ENCODE data around the gene SREBF2.

The SREBF2 gene

DNA sequence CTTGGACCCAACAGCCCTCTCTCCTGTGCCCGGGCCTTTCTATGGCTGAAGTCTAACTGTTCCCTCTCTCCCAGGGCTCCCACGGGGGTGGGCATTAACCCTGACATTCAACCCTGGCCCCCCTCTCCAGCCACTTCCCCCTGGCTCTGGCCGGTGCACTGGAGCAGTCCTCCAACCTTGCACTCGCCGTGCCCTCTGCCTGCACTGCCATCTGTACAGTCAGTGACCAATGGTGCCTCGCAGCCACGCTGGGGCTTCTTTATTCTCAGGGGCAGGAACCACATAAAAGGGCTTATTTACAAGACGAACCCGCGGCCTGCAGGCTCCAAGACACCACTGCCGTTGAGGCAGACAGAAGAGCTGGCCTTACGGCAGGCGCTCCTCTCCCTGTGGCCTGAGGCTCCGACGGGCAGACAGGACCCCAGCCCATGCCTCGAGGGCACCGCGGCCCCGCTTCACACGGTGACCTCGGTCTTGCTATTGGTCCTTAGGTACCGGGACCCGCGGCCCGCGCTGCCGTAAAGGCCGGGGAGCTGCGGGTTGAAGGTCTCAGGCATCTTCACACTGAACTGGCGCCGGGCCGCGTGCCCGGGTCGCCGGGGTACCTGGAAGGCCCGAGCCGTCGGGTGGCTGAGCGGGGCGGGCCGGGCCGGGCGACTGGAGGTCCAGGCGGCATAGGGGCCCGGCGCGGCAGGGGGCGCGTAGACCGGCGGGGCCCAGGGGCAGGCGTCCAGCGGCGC is 76.6 kb downstream of the SREBF2 start:
- DNase-seq = no peak

DNA sequence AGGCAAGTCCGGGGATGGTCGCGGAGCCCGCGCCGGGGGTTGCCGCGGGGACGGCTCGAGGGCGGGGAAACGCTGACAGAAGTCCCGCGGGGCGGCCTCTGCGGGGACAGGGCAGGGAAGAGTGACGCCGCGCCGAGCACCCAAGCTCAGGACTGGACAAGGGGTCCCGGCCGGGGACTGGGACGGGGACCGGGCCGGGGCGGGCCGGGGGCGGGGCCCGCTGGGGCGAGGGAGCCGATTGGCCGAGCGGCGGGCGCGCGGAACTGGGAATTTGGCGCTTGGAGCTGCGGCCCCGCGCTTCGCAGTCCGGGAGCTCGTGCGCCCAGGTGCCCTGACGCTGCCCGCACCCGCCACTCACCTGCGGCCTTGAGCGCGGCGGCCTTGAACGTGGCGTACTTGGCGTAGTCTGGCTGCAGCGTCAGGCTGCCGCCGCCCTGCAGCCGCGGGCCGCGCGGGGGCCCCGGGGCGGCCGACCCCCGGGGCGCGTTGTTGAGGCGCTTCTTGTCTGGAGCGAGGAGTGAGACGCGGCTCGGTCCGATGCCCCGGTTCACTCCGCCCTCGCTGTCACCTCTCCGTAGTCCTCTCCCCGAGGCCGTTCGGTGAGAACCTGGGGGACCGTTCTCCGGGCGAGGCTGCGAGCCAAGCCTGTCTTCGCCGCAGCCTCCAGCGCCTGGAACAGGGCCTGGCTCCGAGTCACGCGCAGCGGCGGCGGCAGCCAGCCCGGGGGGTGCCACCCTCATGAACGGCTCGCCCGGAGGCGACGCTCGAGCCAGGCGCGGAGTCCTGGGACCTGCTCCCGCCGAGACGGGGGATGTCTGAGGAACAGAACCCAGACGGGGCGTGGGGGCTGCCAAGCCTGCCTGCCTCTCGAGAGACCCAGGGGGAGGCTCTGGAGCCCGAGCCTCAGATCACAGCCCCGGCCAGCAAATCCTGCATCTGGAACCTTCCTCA is 77.4 kb downstream of the SREBF2 start:
- no peak for DNase-seq

DNA sequence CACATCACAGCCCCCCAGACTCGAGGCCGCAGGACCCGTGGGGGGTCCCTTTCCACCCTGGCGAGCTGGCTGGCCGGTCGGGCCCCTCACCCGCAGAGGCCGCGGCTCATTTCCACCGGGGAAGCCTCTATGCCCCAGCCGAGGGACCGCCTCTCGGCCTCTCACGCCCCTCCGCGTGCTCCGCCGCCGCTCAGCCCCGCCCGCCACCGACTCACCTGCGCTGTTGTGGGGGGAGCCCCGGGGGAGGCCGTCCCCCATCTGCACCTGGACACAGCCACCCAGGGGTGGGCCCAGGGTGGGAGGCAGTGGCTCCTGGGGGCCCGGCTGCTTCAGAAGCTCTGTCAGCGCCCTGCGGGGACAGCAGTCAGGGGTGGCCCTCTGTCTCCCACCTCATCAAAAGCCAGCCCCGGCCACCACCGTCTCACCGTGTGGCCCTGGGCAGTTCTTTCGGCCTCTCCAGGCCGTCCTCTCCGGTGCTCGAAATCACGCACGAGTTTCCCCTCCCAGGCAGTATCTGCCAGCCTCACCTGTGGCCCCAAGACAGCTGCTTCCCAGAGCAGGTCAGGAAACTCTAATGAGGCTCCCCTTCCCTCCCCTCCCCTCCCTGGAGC is 78.2 kb downstream of the SREBF2 start:
- no peak for DNase-seq

DNA sequence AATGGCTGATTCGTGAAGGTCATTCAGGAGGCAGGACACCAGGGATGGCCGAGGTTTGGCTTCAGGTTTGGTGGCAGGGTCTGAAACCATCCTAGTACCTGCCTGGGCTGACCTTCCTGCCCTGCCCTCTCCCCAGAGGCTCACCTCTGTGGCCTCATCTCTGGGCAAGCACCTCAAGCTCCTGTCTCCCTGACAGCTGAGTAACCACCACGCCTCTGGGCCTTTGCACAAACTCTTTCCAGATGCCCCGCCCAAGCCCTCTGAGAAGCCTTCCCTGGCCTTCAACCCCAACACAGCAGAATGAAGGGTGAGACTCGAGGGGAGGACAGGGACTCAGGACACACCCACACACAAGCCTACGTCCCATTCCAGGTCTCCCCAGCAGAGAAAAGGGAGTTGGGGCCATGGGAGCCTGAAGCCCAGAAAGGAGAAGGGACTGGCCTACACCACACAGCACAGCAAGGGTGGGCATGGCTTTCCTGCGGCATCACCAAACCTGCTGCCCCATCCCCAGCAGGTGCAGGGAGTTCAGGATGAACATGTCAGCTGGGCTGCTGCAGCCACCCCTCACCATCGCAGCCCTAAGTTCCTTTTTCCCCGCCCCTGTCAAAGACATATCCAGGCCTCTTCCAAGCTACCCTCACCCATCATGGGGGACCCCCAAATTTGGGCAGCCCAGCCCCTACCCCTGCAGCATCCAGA is 79.6 kb downstream of the SREBF2 start:
- no peak for DNase-seq

DNA sequence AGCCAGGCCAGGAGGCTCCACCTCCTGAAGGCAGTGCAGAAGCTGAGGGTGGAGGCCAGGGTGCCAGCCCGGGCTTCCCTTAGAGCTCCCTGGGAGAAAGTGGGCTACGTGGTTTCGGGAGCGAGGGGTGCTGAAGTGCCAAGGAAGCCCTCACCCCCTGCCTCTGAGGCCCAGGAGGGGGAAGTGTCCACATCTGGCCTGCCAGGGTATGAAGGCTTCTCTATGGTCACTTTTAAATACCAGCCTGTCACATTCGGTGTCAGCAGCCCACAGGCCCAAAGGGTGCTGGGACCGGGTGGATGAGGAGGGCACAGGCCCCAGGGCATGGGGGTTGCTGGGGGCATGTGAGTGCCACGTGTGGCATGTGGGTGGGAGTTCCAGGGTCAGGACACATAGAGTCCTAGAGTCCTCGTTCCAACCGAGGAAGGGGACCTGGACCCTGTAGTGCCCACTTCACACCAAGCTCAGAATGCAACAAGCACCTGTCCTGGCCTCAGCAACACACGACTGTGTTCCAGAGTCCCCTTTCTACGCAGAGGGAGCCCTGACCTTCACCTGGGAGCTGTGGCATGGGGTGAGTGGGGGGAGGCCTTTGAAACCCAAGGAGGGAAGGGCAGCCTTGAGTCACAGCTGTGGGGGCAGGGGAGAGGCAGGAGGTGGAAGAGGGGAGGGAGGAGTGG is 80.3 kb downstream of the SREBF2 start:
- no peak for DNase-seq

DNA sequence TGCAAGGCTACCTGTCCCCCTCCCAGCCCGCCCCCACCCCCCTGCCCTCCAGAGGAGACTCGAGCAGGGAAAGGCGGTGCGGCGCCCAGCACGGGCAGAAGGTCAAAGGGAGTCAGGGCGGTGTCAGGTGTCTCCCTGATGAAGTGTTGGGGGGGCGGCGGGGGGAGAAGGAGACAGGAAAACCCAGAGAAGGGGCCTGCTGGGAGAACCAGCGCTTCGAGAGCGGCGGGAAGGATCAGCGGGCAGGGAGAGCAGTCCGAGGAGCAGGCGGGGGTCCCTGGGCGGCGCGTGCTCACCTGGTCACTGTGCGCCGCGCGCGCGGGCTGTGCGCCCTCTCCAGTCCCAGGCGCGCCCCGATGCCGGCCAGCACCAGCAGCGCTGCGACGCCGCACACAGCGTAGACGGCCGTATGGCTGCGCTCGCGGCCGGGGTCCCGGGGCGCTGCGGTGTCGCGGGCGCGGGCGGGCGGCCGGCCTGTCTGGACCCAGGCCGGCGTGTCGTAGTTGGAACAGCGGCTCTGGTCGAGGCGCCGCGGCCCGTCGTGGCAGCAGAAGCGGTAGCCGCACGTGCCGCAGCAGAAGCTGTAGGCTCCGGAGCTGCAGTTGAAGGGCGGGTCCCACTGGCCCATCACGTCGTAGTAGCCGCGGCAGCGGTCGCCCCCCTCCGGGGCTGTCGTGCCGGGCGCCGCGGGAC is 81.1 kb downstream of the SREBF2 start:
- DNase-seq = no peak

DNA sequence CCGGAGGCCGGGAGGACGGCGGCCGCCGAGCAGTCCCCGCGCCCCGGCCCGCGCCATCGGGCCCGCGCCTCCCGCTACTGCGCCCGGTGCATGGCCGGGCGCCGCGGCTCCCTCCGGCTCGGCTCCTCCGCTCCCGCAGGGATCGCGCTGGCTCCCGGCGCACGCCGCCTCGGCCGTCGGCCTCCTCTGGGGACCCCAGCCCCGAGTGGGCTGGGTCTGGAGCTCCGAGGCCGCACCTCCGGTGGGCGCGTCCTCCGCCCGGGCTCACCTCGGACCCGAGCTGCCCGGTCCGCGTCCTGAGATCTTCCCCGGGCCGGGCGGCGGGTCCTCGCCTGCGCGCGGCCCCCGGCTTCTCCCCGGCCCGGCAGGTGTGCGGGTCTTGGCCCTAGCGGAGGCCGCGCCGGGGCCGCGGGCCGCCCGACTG is 81.7 kb downstream of the SREBF2 start:
- no peak for DNase-seq

DNA sequence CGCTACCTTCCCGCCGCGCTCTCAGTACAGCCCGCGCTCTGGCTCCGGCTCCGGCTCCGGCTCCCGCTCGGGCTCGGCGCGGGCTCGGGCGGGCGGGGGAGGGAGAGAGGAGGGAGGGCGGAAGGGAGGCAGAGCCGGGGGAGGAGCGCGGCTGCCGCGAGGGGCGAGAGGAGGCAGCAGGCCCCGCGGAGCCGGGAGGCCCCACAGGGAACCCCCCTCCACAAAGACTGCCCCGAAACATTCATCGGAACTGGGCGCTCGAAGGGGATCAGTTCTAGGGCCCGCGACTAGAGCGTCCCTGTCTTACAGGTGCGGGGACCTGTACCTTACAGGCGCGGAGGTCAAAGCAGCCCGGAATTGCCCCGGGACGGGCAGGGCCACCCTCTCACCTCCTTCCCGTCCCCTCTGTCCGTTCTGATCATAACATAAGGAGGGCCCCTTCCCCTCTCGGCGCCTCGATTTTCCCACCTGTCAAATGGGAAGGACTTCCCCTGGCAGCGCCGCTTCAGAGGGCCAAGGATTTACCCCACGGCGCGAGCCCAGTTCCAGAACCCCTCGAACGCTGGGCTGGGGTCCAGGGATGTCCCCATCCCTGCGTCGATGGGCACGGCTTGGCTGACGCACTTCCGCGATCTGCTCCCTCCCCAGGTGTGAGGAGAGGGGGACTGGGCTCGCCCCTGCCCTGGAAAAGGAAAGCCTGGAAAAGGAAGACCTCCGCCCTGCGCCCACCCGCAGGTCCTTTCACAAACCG is 82.3 kb downstream of the SREBF2 start, which contains the start of gene SHISA8:
Gene SHISA8, minus strand, starts transcription at position 40 of the 751 bp plus-strand sequence. CDS start 407 bp downstream, outside the sequence.
- DNase-seq = no peak

DNA sequence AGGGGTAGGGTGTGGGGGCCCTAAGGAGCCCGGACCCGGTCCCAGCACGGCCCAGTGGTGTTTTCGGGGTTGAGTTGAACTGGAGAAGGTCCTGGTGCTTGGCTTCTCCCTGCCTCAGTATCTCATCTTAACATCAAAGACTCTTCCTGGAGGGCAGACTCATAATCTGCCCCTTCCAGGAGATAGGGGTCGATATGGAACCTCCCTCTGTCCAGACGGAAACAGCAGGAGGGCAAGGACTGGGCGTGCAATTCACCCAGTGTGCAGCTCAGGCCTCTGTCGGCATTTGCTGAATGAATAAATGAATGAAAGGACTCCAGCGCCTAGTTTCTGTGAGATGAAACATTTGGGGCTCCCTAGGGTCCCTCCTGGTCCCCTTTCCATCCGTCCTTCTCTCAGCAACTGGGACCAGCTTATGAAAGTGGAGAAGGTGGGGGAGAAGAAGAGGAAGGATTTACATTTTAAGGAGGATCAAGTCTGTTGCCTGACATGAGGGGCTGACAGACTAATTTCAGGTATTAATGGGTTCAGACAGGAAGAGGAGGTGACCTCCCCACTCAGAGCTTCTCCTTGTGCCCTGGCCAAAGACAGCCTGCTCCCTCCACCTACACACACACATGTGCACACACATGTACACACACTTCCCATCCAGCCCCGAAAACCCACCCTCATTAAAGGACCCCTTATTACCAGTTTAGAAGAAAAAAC is 83.0 kb downstream of the SREBF2 start:
- no peak for DNase-seq

DNA sequence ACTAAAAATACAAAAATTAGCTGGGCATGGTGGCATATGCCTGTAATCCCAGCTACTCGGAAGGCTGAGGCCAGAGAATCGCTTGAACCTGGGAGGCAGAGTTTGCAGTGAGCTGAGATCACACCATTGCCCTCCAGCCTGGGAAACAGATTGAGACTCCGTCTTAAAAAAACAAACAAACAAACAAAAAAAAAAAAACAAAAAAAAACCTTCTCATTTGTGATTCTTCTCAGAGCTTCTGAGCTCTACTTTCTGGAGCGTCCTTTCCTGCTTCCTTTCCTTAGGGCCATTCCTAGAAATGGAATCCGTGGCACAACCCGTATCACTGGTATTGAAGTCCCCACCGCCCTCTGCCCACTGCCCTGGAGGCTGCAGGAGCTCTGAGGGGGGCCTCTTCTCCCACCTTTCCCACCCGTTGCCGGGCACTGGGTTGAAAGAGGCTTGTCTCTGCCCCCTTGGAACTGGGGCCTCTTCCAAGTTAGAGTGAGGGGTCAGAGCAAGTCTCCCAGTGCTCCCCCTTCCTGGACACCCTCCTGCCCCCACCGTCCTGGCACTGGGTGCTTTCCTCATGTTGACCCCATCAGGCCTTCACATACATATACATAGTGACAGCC is 83.9 kb downstream of the SREBF2 start:
- DNase-seq = no peak

DNA sequence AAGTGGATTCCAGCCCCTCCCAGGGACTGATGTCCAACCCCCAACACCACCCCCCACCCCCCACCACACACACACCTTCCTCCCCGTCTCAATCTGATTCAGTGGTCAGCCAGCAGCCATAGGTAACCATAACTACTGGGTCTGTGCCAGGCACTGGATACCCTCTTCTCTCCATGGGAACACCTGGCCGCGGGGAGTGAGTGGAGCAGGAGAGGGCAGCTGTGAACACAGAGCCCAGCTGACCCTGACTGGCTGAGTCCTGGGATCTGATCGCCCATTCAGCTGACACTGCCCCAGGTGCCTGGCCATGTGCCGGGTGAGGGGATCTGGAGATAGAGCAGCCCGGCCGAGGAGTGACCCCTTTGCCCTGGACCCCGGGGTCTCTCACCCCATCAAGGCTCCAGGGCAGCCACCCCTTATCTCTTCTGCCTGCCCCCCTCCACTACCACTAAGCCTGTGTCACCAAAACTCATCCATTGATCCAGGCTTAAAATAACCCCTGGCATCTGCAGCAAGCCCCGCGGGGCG is 84.5 kb downstream of the SREBF2 start:
- DNase-seq = no peak

DNA sequence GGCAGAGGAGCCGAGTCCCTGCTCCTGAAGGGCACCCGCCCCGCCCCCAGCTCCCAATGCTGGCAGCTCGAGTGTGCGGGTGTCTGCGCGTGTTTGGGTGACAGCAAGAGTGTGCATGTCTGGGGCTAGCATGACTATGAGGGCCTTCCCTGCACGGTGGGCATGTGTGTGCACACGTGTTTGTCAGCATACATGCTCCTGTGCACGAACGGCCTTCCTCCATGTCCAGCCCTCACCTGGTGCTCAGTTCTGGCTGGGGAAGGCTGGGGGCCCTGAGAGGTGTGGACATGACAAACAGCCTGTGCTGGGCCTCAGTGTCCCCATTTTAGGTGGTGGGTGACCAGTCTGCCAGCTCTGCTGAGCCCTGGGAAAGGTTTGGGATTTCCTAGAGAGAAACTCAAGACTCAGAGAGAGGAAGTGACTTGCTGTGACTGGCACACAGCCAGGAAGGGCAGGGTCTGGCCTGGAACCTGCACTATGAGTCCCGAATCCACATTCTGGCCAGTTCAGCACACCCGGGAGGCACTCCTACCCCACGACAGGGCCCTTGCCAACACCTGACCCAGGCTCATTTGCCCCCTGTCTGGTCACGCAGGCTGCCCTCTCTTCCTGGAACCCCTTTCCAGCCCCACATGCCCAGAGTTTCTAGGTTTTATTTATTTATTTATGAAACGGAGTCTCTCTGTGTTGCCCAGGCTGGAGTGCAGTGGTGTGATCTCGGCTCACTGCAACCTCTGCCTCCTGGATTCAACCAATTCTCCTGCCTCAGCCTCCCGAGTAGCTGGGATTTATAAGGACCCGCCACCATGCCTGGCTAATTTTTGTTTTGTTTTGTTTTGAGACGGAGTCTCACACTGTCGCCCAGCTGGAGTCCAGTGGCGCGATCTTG is 85.2 kb downstream of the SREBF2 start:
- DNase-seq = no peak

DNA sequence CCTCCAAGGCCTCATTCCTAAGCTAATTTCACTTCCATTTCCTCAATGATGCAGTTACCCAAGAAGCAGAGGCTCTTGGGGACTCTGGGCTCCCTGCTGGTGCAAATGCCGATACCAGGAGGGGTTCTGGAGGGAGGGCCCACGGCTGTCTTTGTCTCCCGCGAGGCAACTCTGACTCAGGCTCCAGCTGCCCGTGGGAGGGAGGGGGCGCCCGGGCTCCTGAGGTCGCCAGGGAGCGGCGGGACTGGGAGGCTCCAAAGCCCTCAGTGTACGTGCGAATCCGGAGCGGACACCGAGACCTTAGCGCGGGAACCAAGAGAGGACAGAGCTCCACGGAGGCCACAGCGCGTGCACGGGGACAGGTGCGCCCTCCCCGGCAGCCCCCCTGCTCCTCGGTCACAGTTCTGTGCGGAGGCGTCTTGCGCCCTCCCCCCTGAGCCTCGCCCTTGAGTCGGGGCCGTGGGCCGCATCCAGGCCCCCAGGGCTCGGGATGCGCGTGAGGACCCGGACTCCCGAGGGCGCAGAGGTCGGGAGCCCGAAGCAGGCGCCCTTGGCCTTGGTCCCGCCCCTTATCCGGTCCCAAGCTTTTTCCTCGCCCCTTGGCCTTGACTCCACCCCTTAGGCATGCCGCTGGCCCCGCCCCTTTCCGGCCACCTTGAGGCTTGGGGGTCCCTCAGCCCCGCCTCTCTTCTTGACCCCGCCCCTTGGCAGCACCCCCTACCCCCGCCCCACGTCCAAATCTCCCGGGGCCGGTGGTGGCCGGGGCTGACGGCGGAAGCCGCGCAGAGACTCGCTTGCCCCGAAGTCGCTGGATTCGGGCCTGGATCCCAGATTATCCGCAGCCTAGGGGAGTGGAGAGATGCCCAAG is 86.7 kb downstream of the SREBF2 start:
- no peak for DNase-seq

DNA sequence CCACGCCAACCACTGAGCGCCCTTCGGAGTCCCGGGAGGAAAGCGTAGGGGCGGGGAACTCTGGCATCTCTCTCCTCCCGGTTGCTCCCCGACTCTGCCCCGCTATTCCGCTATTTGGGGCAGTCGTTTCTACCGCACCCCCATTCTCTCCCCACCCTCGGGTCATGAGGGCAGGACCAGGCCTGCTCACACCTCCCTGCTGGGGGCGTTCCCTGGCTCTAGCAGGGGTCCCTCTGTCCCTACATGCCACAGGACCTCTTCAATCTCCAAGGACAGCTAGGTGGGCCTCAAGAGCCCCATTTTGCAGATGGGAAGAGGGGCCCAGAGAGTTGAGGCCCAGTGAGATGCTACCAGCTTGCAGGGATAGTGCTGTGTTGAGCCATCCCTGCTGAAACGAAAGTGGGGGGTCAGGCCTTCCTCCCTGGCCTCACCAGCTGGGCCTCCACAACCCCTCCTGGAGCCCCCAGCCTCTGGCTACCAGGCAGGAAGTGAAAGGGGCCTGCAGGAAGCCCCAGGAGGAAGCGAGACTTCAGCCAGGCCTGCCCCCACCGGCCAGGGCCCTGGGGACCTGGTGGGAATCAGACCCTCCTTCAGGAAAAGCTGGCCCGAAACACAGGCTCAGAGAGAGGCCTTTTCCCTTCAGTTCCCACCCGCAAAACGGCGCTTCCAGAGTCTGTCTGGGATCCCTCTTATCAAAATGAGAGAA is 87.5 kb downstream of the SREBF2 start:
- no peak for DNase-seq

DNA sequence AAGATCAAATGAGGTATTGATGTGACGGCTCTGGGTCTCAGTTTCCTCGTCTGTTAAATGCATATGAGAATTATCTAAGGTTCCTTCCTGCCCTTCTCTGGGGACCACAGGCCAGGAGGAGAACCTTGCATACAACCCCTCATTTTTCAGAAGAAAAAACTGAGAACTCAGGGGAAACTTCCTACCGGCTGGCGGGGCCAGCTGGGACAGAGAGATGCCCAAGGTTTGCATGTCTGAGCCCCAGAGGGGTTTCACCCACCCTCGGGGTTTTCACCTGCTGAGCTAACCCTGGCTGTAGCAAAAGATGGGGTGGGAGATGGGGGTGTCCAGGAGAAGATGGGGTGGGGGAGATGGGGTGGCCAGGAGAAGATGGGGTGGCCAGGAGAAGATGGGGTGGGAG is 89.4 kb downstream of the SREBF2 start:
- no peak for DNase-seq

DNA sequence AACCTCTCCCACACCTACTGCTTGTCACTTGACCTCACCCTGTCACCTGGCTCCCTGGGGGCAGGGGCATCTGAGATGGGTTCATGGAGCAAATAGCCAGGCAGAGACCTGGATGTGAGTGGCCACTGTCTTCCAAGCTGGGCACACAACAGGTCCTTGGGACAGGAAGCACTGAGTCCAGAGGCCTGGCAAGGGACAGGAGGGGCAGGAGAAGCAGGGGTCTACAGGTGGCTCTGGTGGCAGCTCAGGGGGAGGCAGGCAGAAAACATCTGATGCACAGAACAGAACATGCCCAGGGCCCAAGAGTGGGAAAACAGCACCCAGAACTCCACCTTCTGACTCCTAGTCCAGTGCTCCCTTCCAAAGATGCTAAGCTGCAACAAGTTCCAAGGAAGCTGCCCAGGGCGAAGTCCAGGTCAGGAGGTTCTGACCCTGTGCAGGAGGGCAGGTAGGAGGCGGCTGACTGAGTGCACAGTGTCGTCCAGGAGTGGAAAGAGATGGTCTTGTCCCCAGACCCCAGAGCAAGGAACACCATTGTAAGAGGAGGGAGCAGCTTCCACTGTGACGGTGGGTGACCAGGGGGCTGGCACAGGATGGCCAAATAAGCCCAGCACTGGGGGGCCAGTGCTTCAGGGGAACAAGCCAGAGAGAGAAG is 90.2 kb downstream of the SREBF2 start:
- no peak for DNase-seq
